GM23338 (cell line): Measurements from ENCODE around the gene IL24. TPM values are rescaled to one million over a fixed set of nuclear protein-coding genes. Genes with fewer than 3 reads are reported as not detected.
A peak's percentile ranks its signal among the peaks of the same experiment; 100 is the strongest.

ENCODE experiments used
- ATAC-seq: fragments of 200-7000 bp; cut with Tn5 transposase; 3 replicates; pipeline ENCODE4 v1.9.1; 2020
- DNase-seq: peaks from one replicate; pipeline ENCODE4 v3.0.0-alpha.2; 2015; ENCODE audit warnings: low spot score
- H2AFZ ChIP-seq: fragments of 200-600 bp; sonication (generic); 2 replicates; pipeline ENCODE4 v1.8.0; 2016; ENCODE audit warnings: antibody characterized with exemption, mild to moderate bottlenecking, moderate library complexity
- H3F3A ChIP-seq: fragments of 200-600 bp; sonication (generic); replicated peaks from 2 replicates; pipeline ENCODE4 v1.8.0; 2017; ENCODE audit warnings: antibody characterized with exemption, mixed run types, low read depth
- H3K27ac ChIP-seq: fragments of 200-600 bp; sonication (generic); 2 replicates; pipeline ENCODE4 v1.6.1; 2016; ENCODE audit warnings: low read depth
- H3K27me3 ChIP-seq: fragments of 200-600 bp; sonication (generic); 2 replicates; pipeline ENCODE4 v1.8.0; 2016; ENCODE audit warnings: mild to moderate bottlenecking, mixed run types, moderate library complexity; ENCODE audit not compliant: insufficient read depth
- H3K36me3 ChIP-seq: fragments of 200-600 bp; sonication (generic); 2 replicates; pipeline ENCODE4 v1.8.0; 2016; ENCODE audit warnings: mild to moderate bottlenecking; ENCODE audit not compliant: insufficient read depth
- H3K4me1 ChIP-seq: fragments of 200-600 bp; sonication (generic); 2 replicates; pipeline ENCODE4 v1.8.0; 2016; ENCODE audit warnings: mild to moderate bottlenecking, moderate library complexity; ENCODE audit not compliant: insufficient read depth
- H3K4me2 ChIP-seq: fragments of 200-600 bp; sonication (generic); 2 replicates; pipeline ENCODE4 v1.7.1; 2017; ENCODE audit warnings: mixed run types
- H3K4me3 ChIP-seq: fragments of 200-600 bp; sonication (generic); 2 replicates; pipeline ENCODE4 v1.6.1; 2016; ENCODE audit warnings: mixed run types
- H3K79me2 ChIP-seq: fragments of 200-600 bp; sonication (generic); replicated peaks from 2 replicates; pipeline ENCODE4 v1.8.0; 2017; ENCODE audit warnings: mild to moderate bottlenecking; ENCODE audit not compliant: insufficient read depth
- H3K9me2 ChIP-seq: fragments of 200-600 bp; sonication (generic); 2 replicates; pipeline ENCODE4 v1.8.0; 2017; ENCODE audit not compliant: insufficient read depth
- H4K20me1 ChIP-seq: fragments of 200-600 bp; sonication (generic); replicated peaks from 2 replicates; pipeline ENCODE4 v1.8.0; 2017; ENCODE audit warnings: mild to moderate bottlenecking; ENCODE audit not compliant: insufficient read depth
- H3K27ac Mint-ChIP-seq: 2 replicates; pipeline ENCODE4 v1.8.0; 2020; ENCODE audit warnings: inconsistent platforms, mild to moderate bottlenecking, moderate library complexity, mixed read lengths
- H3K27me3 Mint-ChIP-seq: 3 replicates; pipeline ENCODE4 v1.8.0; 2022; ENCODE audit warnings: low read depth, mild to moderate bottlenecking, moderate library complexity, mixed read lengths, inconsistent platforms; ENCODE audit not compliant: insufficient read depth, poor library complexity
- H3K36me3 Mint-ChIP-seq: 3 replicates; pipeline ENCODE4 v1.8.0; 2021; ENCODE audit warnings: low read depth, mild to moderate bottlenecking, inconsistent platforms, moderate library complexity, mixed read lengths
- H3K4me1 Mint-ChIP-seq: 3 replicates; pipeline ENCODE4 v1.8.0; 2020; ENCODE audit warnings: mild to moderate bottlenecking, inconsistent platforms, mixed read lengths
- H3K4me3 Mint-ChIP-seq: 3 replicates; pipeline ENCODE4 v1.8.0; 2021; ENCODE audit warnings: moderate library complexity, mild to moderate bottlenecking, inconsistent platforms, mixed read lengths
- H3K9me3 Mint-ChIP-seq: 3 replicates; pipeline ENCODE4 v1.8.0; 2020; ENCODE audit warnings: moderate library complexity, mild to moderate bottlenecking, inconsistent platforms, mixed read lengths
- CREB1 ChIP-seq: fragments of 250-450 bp; sonication (Bioruptor Pico); IDR thresholded peaks from 2 replicates; pipeline ENCODE4 v1.5.0; 2020; ENCODE audit warnings: low read depth, mild to moderate bottlenecking, moderate library complexity
- CTCF ChIP-seq, 2 experiments: fragments of 200-600 bp in 1 of 2; sonication (generic) in 1 of 2; conservative IDR thresholded peaks; 2 replicates each; pipeline versions ENCODE4 v1.5.1 to v1.6.1; 2016 to 2017; ENCODE audit warnings: antibody characterized with exemption in 2 of 2, low read depth in 2 of 2, mild to moderate bottlenecking in 2 of 2, moderate library complexity in 1 of 2
- ETS1 ChIP-seq: IDR thresholded peaks from 2 replicates; pipeline ENCODE4 v1.6.1; 2016; ENCODE audit warnings: antibody characterized with exemption
- EZH2 ChIP-seq: fragments of 200-600 bp; sonication (generic); IDR thresholded peaks from one replicate; pipeline ENCODE4 v1.8.0; 2017; ENCODE audit warnings: antibody characterized with exemption, mild to moderate bottlenecking, low read depth; ENCODE audit not compliant: unreplicated experiment
- EZH2phosphoT487 ChIP-seq: fragments of 200-600 bp; sonication (generic); IDR thresholded peaks from one replicate; pipeline ENCODE4 v1.8.1; 2018; ENCODE audit warnings: antibody characterized with exemption; ENCODE audit not compliant: unreplicated experiment
- JUNB ChIP-seq: IDR thresholded peaks from one replicate; pipeline ENCODE4 v1.6.1; 2016; ENCODE audit warnings: antibody characterized with exemption; ENCODE audit not compliant: unreplicated experiment
- POLR2AphosphoS5 ChIP-seq: IDR thresholded peaks from 2 replicates; pipeline ENCODE4 v1.6.1; 2016; ENCODE audit warnings: antibody characterized with exemption, low read depth
- REST ChIP-seq: IDR thresholded peaks from one replicate; pipeline ENCODE4 v1.6.1; 2018; ENCODE audit warnings: antibody characterized with exemption; ENCODE audit not compliant: unreplicated experiment
- STAT1 ChIP-seq: IDR thresholded peaks from one replicate; pipeline ENCODE4 v1.6.1; 2016; ENCODE audit warnings: antibody characterized with exemption; ENCODE audit not compliant: unreplicated experiment
- ZNF114 ChIP-seq: fragments of 250-450 bp; sonication (Bioruptor Pico); IDR thresholded peaks from 2 replicates; pipeline ENCODE4 v1.5.0; 2020; ENCODE audit warnings: mild to moderate bottlenecking, moderate library complexity
- polyA plus RNA-seq: library from polyadenylated mRNA; unstranded; fragments of >200 nt; fragmentation: Nextera tagmentation; extraction: Ambion mirVana; gene quantifications from 2 replicates; pipeline ENCODE4 v1.2.1, GENCODE V29; 2016
- total RNA-seq: library from RNA; depleted of rRNA; stranded (reverse); fragments of >200 nt; shearing (Covaris generic); gene quantifications from 2 replicates; pipeline ENCODE4 v1.2.3, GENCODE V29; 2014

The IL24 gene
- total and polyA plus RNA-seq, 2 experiments from 2014 or later = not detected

- H3K27ac Mint-ChIP-seq = no peak overlapping the region
- H3K36me3 Mint-ChIP-seq = no peaks in the 10 kb centered on the region
- H3K4me1 ChIP-seq = peaks cover 4% of the 10 kb centered on the region
- peak; percentile 81 for DNase-seq
- H3K27me3 Mint-ChIP-seq = peaks cover 23% of the 10 kb centered on the region
- H3K4me2 ChIP-seq = no peak overlapping the region
- H3K27ac ChIP-seq = no peak overlapping the region
- peak overlapping the region; percentile 36; the same call in 2 of the 3 replicates for H3K4me3 Mint-ChIP-seq
- peaks cover 19% of the 10 kb centered on the region for H3K4me1 Mint-ChIP-seq
- no peaks in the 10 kb centered on the region for H4K20me1 ChIP-seq
- no peak for TF ChIP-seq ETS1
- no peak for TF ChIP-seq POLR2AphosphoS5
- no peak for TF ChIP-seq JUNB
- TF ChIP-seq ZNF114 (CRISPR knock-in tag) = no peak
- TF ChIP-seq REST = no peak
- peak; percentile 62 to 79 for TF ChIP-seq CTCF (conservative IDR thresholded peaks at IDR 0.05; ENCODE audit: low read depth in 2 of 2)
- peak overlapping the region; percentile 96 for H2AFZ ChIP-seq
- ATAC-seq = peak; percentile 18
- no peaks in the 10 kb centered on the region for H3K79me2 ChIP-seq
- H3K9me3 Mint-ChIP-seq = no peaks in the 10 kb centered on the region
- no peak overlapping the region for H3K4me3 ChIP-seq
- H3K9me2 ChIP-seq = 0 out of 2 replicates have a peak, but pooled peaks cover 4% of the 10 kb centered on the region
- H3F3A ChIP-seq = peaks cover 6% of the 10 kb centered on the region; the same call in 1 of the 2 replicates
- H3K27me3 ChIP-seq = peaks cover 33% of the 10 kb centered on the region
- no peaks in the 10 kb centered on the region for H3K36me3 ChIP-seq
Measured at GRCh38 chr1:206907304-206907991, 10.2 kb downstream of the IL24 start.

GRCh38 chr1:206908038-206908437 lies 10.8 kb downstream of the IL24 start:
- Histone ChIP-seq H3K4me1 (peaks cover 4% of the 10 kb centered on the region), H2AFZ (no peak overlapping the region), H3F3A (peaks cover 6% of the 10 kb centered on the region; the same call in 1 of the 2 replicates), H3K36me3 (no peaks in the 10 kb centered on the region), H3K79me2 (no peaks in the 10 kb centered on the region), H4K20me1 (no peaks in the 10 kb centered on the region), H3K9me2 (0 out of 2 replicates have a peak, but pooled peaks cover 4% of the 10 kb centered on the region), H3K4me3 (no peak overlapping the region), H3K27ac (no peak overlapping the region), H3K27me3 (peaks cover 33% of the 10 kb centered on the region), H3K4me2 (peak overlapping the region; percentile 93; the same call in 1 of the 2 replicates)
- DNase-seq = no peak
- H3K27me3 Mint-ChIP-seq = peaks cover 23% of the 10 kb centered on the region
- no peak for ATAC-seq
- H3K4me3 Mint-ChIP-seq = peak overlapping the region; percentile 36; the same call in 2 of the 3 replicates
- no peaks in the 10 kb centered on the region for H3K36me3 Mint-ChIP-seq
- H3K9me3 Mint-ChIP-seq = no peaks in the 10 kb centered on the region
- no peak overlapping the region for H3K27ac Mint-ChIP-seq
- peaks cover 19% of the 10 kb centered on the region for H3K4me1 Mint-ChIP-seq
- TF ChIP-seq REST (no peak), ZNF114 (CRISPR knock-in tag) (no peak), STAT1 (no peak), JUNB (no peak), CREB1 (CRISPR knock-in tag) (no peak), ETS1 (no peak), POLR2AphosphoS5 (no peak), EZH2phosphoT487 (no peak), EZH2 (no peak)
